Mucosa of descending colon (tissue), 3 donors: ENCODE measurements around the gene CEPT1. TPM values are rescaled to one million over a fixed set of nuclear protein-coding genes. Genes with fewer than 3 reads are reported as not detected.

Source experiments
- ATAC-seq: fragments of 200-7000 bp; cut with Tn5 transposase; one replicate; pipeline ENCODE4 v1.9.1; 2020; ENCODE audit warnings: mild to moderate bottlenecking, moderate library complexity
- DNase-seq, 3 donors: peaks; one replicate each; pipeline ENCODE4 v3.0.0-alpha.2; 2020
- H3K36me3 ChIP-seq: fragments of 200-600 bp; one replicate; pipeline ENCODE4 v1.8.0; 2021; ENCODE audit warnings: low read depth, mild to moderate bottlenecking
- H3K4me1 ChIP-seq: fragments of 200-600 bp; one replicate; pipeline ENCODE4 v1.8.0; 2021; ENCODE audit warnings: low read depth, mild to moderate bottlenecking
- H3K4me3 ChIP-seq: fragments of 200-600 bp; one replicate; pipeline ENCODE4 v1.8.0; 2021; ENCODE audit warnings: mild to moderate bottlenecking
- H3K9me3 ChIP-seq: fragments of 200-600 bp; one replicate; pipeline ENCODE4 v1.8.0; 2021; ENCODE audit warnings: mild to moderate bottlenecking
- CTCF ChIP-seq: fragments of 200-600 bp; IDR thresholded peaks from one replicate; pipeline ENCODE4 v1.8.0; 2022; ENCODE audit warnings: antibody characterized with exemption, mild to moderate bottlenecking
- intact Hi-C, 2 donors: fragments of 100-400 bp; cut with DNase I in 1 of 2; cut with micrococcal nuclease in 1 of 2; formaldehyde crosslinking; loops; one replicate each; pipeline versions ENCODE4 v1.11.0 to v1.11.1; 2022; cut with DNase I, micrococcal nuclease
- total RNA-seq, 3 donors: library from RNA; stranded (reverse); fragmentation: NEBNext Ultra II Directional in 2 of 3; extraction: Animal tissue kit (Norgen Biotek cat#: 25700) in 2 of 3; gene quantifications; one replicate each; pipeline versions ENCODE4 v1.2.1 to v1.2.4, GENCODE V29; 2021 to 2023
- donor health status: DM: no; HTN: no; CAD: no; lungs with moderate emphysema.
- donor health status: DM: no; HTN: no; CAD: no.
- donor health status: DM: no; HTN: yes; CAD: no.

The CEPT1 gene
- total RNA-seq, 3 donors from 2014 or later = 29.4 to 35.9 (median 31.0) TPM

DNA sequence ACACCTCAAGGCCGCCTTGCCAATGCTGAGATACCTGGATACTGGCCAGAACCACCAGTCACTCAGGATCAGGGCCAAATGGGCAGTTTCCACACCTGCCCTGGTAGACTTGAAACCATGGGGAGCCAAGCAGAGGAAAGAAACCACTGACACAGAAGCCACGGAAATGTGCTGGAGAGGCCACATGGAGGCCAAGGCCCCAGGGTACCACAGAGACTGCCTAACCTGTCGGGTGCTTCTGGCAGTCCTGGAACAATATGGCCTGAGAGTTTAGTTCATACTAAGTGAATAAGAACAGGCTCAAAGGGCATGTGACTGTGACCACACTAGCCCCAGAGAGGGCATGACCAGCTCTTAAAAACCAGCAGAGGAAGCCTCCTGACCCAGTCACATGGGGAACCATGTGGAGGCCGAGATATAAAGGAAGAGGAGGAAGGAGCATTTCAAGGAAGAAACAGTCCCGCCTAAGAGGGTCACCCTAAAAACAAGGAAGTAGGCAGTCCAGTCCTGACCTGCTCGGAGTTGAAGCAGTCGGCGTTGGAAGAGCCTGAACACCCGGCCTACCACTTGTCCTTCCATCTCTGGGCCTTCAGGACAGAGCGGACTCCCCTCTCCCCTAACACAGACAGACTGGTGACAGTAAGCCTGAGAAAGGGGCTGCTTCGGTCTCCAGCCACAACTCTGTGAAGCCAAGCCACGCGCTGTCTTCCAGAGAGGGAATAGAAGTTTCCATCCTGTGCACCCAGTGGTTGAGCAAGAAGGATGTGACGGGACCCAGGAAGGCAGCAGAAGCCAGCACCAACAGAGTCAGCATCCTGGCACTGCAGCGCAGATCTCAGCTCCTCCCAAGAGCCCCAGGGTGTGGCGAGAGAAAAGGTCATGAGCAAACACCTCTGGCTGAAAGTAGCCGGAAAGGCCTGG is 60.1 kb downstream of the CEPT1 start, which contains the start of gene DENND2D:
DENND2D (minus strand) TSS at position 766 of the 921 bp plus-strand sequence; CDS start at position 579, 187 bp downstream.
- ATAC-seq (peak; percentile 28), DNase-seq (peak; percentile 72 to 85 (median 73))
- no peak for TF ChIP-seq CTCF
- Histone ChIP-seq H3K9me3 (no peaks in the 10 kb centered on the region), H3K4me3 (no peak within 1 kb of the TSS), H3K4me1 (peaks cover 30% of the 10 kb centered on the region), H3K36me3 (peaks cover 4% of the 10 kb centered on the region)
- intact Hi-C loops = no loop called here

DNA sequence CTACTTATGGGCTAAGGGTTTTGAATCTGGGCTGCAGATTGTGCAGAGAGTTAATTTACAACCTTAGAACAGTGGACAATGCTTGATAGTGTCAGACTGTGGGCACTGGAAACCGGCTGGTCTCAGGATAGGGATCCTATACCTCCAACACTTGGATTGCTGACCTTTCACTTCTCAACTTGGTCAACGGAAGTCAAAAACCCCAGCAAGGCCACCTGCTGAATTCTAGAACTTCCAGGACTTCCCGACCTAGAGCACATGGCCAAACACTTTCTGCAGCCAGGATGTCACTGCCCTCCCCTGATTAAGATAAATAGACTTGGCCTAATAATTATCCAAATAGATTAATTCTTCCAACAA is 60.8 kb downstream of the CEPT1 start:
- Histone ChIP-seq H3K4me3 (no peak overlapping the region), H3K36me3 (peaks cover 4% of the 10 kb centered on the region), H3K9me3 (no peaks in the 10 kb centered on the region), H3K4me1 (peaks cover 32% of the 10 kb centered on the region)
- DNase-seq = no peak
- ATAC-seq = no peak
- TF ChIP-seq CTCF = no peak
- intact Hi-C loops = no loop called here

DNA sequence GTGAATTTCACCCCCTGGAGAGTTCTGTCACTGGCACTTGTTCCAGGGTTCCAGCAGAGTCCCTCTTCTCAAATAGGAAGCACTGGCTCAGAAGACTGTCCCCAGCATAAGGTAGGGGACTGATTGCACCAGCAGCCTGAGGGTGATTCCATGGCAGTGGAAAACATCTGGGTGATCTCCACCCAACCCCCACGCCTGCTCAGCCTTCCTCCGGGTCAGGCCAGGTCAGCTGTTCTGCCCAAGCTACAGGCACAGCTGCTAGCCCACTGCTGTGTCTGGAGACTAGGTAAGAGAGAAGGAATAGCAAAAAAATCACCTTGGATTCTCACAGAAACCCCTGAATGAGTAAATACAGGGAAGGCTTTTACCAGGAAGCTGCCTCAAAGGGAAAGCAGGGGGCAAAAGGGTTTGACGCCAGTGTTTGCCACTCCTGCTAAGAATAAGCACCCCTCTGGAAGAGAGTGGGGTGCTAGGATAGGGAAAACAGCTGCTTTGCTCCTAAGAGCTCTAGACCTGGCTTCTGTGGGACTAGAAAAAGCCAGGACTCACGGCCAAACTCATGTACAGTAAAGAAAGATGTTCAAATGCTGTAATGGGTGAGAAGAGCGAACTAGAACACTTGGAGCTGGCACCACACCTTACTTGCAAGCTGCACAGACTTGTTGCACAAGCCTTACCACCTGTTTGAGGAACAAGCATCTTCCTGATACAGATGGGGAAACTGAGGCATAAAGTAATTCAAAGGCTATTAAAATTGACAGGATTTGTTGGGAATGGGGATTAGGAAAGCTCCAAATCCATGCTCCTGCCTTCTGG is 61.5 kb downstream of the CEPT1 start:
- intact Hi-C loops = no loop called here
- H3K4me3 ChIP-seq = no peak overlapping the region
- H3K36me3 ChIP-seq = peaks cover 4% of the 10 kb centered on the region
- ATAC-seq (no peak), DNase-seq (no peak)
- no peak for TF ChIP-seq CTCF
- H3K9me3 ChIP-seq = no peaks in the 10 kb centered on the region
- peaks cover 32% of the 10 kb centered on the region for H3K4me1 ChIP-seq

- intact Hi-C loops = no loop called here
- DNase-seq = peak in 1 of 3 donors; percentile 39
- Histone ChIP-seq H3K4me3 (no peak overlapping the region), H3K36me3 (peaks cover 4% of the 10 kb centered on the region), H3K9me3 (no peaks in the 10 kb centered on the region), H3K4me1 (peaks cover 32% of the 10 kb centered on the region)
- no peak for ATAC-seq
- no peak for TF ChIP-seq CTCF
These were observed 62.3 kb downstream of the CEPT1 start for GRCh38 chr1:111202366-111202706.

DNA sequence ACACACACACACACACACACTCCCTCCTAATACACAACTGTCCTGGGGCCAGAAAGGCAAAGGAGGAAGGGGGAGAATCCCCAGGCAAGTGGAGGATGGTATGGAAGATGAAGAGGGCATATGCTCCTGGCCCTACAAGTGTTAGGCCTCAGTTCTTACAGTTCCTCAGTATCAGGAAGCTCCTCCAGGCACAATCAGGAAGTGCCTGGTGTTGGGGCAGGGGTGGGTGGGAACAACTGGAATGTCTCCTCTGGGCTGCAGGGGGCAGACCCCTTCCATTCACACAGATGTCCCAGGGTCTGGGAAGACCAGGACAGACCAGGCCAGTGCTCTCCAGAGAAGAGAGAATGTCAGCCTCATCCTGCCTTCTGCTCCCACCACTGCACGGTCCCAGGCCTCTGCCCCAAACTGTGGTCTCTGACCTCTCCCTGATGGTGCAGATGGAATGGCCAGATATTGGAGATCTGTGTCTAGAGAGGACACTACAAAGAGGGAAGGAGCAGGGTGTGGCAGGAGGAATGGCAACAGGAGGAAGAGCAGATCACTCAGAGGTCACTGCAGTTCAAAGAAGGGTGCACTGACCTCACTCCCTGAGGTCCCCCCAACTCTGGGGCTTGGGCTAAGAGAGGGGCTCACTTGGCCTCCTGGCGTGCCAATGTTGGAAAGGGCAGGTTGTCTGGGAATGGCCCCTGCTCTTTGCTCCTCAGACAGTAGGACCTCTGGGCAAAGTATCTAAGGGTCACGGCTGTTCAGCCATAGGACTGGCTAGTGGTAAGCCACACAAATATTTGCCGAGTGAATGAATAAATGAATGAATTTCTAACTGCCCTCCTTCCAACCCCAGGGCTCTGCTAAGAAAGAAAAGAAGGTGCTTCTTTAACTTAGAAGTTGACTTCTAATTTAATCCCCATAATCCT is 62.9 kb downstream of the CEPT1 start:
- TF ChIP-seq CTCF = no peak
- peaks cover 32% of the 10 kb centered on the region for H3K4me1 ChIP-seq
- intact Hi-C loops = no loop called here
- DNase-seq (peak in 2 of 3 donors; percentile 36 to 53), ATAC-seq (peak; percentile 16)
- H3K36me3 ChIP-seq = no peaks in the 10 kb centered on the region
- H3K9me3 ChIP-seq = no peaks in the 10 kb centered on the region
- H3K4me3 ChIP-seq = peak overlapping the region; percentile 65
